GM19328 (cell line): Measurements from ENCODE around the gene LGR4.

Experiments used
- ATAC-seq: cut with Tn5 transposase; IDR thresholded peaks from one replicate; pipeline ENCODE4 v1.9.1; 2021; ENCODE audit warnings: mild to moderate bottlenecking, moderate library complexity; ENCODE audit not compliant: unreplicated experiment

LGR4 gene

DNA sequence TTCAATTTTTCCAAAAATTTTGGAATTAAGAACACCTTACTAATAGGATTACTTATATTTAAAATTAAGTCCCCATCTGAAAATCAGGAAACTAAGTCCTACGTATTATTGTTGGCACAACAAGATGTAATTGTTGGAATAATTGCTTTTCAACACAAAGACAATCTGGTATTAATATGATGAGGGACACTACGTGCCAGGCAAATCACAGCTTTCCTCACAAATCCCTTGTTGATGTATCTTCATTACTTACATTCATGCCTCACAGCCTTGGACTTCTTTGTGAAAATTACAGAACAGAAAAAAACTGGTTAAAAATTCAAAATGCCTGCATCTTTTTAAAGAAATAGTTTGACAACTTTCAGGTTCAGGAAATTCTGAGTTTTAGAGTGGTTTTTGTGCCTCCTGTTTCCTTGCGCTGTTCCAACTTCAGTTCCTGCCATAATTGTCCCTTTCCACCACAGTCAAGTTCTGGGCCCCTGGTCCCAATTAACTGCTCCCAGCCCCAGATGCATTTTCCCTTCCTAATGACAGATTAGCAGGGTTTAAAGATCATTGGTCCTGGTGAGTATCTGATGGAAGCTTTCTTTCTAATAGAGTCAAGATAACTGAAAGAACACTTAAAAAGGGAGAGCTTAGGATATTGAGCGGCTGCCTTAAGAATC, 86.3 kb downstream of the LGR4 start:
- ATAC-seq = no peak

DNA sequence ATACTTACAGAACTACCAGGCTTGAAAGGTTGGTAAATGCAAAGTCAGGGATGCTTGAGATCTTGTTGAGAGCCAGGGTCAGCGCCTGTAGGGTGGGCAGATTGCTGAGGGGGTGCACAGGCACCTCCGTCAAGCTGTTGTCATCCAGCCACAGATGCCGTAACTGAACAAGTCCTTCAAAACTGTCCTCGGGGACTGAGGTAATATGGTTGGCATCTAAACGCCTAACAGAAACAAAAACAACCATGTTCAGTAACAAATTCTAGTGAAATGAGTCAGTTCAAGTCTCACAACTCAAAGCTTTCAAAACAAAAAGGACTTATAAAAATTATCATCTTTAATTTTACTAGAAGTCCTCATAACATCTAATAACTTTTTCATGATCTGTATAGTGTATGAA, 87.3 kb downstream of the LGR4 start:
- no peak for ATAC-seq

DNA sequence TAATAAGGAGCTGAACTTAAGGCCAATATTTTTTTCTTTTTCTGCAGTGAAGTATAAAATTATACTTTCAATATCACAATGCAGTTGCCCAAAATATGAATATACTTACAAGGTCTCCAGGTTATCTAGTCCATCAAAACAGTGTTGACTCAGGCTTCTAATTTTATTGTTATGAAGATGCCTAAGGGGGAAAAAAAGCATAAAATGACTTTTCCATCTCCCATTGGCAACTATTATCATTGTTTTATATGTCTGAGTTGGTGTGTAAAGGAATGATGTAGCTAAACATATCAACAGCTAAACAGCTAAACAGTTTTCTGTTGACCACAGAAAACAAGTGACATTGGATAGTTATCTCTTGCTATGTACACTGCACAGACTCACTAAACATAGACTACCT, 88.4 kb downstream of the LGR4 start:
- no peak for ATAC-seq

DNA sequence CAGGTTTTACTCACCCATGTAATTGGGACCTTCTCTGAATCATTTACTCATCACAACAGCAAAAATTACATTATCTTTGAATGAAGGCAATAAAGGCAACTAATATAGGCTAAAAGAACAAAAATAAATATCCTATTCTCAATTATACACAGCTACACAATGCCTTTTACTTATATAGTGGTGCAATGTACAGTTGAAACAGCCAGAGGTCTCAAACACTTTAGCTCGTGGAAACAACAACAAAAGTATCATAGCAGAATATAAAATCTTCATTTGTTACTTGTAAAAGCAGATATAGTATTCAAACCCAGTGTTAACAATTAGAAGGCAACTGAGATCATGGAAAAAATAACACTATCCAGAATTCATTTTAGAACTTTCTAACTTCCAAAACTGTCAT, 88.9 kb downstream of the LGR4 start:
- no peak for ATAC-seq

DNA sequence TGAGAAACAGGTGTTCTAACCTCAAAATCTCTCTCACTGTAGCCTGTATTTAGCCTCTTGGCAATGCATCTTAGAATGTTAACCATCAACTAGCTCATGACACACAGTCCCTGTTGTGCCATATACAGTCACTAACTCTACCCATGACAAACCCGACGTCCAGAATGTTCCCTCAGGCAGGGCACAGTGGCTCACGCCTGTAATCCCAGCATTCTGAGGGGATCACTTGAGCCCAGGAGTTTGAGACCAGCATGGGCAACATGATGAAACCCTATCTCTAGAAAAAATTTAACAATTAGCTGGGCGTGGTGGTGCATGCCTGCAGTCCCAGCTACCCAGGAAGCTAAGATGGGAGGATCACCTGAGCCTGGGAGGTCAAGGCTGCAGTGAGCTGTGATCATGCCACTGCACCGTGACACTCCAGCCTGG, 91.3 kb downstream of the LGR4 start:
- ATAC-seq = no peak

DNA sequence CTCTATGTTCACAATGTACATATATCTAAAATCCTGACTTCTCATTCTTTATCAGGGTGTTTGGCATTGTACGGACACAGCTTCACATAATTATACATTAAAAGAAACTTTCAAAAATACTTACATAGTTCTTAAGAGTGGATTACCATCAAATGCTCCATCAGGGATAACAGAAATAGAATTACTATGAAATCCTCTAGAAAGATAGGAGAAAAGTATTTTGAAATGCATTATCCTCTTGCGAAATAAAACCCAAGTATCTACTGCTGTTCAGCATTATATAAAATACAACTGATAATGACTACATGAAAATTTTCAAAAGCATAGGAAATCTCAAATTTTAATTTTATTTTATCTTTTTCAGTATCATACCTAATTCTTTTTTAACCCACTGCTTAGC, 91.8 kb downstream of the LGR4 start:
- ATAC-seq = no peak

DNA sequence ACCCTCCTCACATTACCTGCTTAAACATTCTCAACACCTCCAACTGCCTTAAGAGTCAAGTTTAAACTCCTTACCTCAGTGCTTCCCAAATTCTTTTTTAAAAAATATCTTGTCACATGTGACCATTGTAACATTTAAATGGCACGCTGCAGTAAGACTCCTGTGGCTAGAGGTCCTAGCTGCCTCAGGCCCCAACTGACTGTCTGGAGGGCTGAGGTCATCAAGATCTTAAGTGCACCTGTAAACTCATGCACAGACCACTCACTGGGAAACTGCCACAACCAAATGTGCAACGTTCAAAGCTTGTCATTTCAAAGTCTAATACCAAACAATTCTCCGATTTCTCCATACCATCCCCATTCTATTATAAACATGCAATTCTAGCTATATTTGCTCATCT, 93.1 kb downstream of the LGR4 start:
- ATAC-seq = no peak

DNA sequence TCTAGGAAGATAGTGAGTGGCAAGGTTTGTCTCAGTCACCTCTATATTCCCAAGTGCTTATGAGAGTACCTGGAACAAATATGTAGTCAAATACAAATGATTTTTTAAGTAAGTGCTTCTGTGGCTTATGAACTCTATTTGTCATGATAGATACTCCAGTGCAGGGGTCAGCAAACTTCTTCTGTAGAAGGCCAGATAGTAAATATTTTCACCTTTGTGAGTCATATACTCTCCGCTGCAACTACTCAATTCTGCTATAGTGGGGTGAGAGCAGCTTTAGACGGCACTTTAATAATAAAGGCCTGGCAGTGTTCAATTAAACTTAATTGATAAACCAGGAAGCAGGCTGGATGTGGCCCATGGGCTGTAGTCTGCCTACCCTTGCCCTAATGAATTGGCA, 97.2 kb downstream of the LGR4 start:
- no peak for ATAC-seq

DNA sequence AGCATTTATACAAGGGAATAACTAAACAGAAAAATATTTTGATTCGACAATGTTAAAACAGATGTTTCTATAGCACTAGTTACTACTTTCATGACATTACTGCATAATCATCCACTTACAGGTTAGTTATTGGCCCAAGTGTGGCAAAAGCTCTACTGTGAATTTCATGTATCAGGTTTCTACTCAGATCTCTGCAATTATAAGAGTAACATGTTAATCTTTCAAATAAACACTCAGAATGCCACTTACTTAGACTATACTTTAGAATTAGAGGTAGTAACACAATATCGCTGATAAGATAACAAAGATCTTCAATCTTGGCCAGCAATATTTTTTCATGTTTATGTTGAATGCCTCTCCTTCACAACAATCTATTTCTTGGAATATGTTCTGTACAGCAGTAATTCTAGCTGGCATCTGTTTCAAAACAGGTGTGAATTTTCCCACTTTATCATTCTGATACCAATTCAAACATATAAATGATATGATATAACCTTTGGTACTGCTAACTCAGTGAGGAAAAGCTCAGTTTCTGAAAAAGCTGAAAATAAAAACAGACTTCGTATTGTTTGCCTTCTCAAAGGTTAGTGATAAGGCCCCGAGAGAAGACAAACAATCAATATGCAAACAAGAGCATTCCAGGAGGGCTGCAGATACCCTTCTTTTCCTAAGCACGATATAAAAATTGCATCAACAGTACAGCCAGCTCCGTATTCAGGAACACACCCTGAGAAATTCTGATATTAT, 98.6 kb downstream of the LGR4 start:
- ATAC-seq = no peak

DNA sequence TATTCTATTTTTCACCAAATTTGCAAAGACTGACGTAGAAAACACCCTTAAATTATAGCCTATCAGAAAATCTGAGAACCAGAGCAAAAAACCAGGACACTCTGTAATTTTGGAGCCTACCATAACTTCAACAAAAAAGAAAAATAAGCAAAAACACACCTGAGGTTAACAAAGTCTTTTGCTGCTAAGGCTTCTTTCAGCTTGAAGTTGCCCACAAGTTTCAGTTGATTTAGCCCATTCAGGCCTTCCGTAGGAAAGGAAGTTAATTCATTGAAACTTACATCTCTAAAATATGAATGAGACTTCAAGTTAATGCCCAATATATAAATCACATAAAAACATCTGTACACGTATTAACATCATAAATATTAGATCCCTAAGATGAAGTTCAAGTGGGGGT, 99.2 kb downstream of the LGR4 start:
- no peak for ATAC-seq

DNA sequence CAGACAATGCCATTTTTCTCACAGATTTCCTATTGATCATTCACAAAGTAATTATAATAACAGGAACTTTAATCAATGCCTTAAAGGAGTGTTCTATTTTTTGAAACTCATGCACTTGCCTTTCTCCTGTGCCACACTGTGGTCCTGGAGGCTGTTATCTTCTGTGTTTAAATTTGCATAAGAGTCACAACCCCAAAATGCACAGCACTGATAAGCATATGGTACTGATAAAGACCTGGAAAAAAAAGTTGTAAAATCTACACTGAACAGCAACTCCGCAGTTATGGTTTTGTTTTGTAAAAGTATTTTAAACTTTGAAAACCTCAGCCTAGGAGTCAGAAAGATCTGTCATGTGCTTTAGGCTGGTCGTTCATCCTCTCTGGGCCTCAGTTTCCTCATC, 100.4 kb downstream of the LGR4 start:
- no peak for ATAC-seq

DNA sequence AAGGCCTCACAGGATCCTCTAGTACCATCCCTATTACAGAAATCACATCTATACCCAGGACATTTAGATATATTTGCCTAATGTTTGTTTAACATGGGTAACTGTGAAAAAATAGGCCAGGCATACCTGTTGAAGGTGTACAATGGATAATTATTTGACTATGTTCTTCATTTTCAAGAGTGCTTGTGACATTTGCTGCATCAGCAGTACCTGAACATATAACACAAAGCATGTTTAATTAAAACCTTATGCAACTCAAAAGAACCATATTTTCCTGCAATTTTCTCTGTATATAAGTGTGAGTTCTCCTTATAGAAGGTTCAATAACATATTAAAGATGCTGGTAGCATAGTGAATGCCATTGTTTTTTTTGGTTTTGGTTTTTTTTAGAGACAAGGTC, 101.1 kb downstream of the LGR4 start:
- no peak for ATAC-seq

DNA sequence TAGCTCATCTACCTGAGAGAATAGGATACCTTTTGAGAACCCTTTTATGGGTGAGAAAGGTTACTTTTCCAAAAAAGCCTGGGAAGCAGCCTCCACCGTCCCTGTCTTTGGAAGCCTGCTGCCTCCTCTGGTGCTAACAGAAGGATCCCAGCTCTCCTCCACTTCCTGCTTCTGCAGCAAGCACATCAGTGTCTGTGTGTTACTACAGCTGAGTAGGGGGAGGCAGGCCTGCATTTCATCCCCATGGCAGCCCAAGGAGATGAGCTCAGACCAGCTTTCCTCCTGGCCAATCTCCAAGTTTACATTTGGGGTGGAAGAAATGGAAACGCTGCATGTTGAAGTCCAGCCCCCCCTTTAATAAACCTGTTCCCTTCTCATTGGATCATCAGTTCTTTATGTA, 102.2 kb downstream of the LGR4 start:
- no peak for ATAC-seq

DNA sequence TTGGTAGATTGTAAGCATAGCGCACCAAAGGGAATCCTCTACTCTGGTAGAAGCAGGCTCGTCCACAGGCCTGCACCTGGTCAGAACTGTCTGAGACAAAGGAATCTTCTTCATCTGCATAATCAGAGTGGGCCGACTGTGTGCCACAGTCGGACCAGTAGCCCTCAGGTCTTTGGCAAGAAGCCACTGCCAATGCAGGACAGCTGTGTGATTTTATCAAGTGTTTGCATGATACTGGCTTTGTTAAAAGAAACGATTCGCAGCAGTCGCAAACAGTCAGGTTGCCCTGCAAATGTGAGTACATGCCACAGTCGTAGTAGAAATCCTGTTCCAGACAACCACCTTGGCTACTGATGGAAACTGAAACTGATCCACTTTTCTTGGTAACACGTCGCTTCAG, 104.7 kb downstream of the LGR4 start:
- no peak for ATAC-seq

DNA sequence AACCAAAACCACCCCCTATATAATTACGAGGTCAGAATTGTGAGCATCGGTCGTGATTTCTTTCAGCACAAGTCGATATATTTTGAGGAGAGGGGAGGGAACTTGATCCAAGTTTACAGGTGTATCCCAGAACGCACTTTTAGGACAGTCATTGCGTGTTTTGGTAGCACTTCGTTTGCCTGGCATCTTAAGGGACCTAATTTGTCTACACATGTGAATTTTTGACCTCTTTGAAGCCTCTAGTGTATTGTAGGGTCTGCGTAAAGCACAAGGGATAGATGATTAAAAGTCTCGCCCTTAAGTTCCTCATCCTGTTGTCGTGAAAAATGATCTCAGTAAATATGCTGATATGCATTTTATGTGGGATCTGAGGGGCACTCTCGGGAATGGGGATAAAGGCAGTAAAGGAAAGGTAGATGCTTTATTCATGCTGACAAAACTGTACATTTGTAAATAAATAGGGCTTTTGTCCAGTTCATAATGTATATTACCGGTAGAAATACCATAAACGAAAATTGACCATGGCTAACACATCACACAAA, 108.9 kb downstream of the LGR4 start:
- ATAC-seq = no peak

DNA sequence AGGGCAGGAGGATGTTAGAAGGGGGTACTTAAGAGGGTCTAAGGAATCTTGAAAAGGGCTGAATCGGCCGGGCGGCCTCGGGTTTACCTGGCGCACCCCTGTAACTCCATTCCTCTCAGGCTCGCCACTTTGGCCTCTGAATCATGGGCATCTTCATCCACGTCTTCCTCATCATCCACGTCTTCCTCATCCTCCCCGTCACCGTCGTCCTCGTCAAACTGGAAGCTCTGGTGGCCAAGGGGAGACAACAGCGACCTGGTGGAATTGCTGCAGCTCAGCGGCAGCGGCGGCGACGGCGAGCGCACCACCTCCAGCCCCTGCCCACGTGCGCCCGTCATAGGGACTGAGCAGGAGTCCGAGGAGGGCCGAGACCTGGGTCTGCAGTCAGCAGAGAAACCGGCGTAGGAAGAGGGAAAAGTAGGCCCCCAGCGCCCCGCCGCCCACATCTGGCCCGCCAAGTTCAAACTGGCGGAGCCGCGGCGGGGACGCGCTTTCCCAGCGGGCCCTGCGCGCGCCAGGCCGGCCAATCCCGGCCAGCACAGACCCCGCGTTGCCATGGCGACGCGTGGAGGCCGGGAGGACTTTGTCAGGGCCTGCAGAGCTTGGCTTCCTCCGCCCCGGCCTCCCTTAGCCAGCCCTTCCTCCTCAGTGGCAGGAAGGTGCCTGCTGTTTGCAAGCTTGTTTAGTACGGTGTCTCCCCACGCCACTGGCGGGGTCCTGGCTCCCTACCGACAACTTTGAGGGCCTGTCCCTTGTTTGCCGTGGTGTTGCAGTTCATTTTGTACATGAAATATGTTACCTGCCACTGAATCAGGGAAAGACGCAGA, 109.6 kb downstream of the LGR4 start, which contains the start of gene CCDC34:
Gene CCDC34 (minus strand): TSS at position 467 of the 827 bp plus-strand sequence. CDS start 21 bp downstream, at position 446.
- peak; percentile 100 for ATAC-seq

DNA sequence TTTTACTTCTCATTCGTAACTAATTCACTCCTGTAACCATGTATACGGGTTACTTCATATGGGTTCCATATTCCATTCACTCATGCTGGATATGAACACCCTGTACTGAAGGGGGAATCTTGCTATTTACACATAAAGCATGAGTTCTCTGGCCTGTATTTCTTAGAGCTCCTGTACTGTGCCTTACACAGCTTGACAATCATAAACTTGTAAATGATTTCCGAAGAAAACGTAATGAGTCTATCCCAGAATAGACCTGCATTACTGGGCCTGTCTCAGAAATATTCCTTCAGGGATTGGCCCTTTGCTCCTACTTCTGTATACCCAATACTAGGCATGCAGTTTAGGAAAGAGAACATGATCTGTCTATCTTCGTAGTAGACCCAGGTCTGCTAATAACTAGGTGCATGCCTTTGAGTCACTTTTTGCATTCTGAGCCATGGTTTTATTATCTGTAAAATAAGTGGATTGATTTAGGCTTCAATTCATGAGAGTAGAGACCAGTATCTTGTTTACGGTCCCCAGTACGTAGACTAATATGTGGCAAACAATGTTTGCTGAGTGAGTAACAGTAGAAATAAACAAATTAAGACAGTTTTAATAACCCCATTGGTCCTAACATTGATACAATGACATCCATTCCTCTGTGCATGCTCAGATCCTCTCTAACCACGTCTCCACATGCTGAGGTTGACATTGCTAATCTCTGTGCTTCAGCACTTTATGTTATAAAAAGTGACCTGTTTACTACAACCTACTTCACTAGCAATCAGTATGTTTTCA, 110.8 kb downstream of the LGR4 start:
- ATAC-seq = no peak

DNA sequence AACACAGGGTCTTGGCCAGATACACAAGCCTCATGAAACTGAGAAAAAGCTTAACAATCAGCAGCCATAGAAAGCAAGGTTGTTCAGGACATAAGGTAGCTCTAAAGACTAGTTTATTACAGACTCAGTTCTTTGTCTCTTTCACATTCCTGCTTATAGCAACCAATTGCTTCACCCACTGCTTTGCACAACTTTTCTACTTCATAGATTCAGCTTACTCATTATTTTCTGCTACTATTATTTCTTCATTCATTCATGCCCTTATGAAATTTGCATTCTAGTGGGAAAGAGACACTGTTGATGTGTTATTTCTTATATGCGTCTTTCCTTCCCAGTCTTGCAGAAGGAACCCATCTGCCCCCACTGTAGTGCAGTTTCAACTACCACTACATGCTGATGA, 114.3 kb downstream of the LGR4 start:
- no peak for ATAC-seq

DNA sequence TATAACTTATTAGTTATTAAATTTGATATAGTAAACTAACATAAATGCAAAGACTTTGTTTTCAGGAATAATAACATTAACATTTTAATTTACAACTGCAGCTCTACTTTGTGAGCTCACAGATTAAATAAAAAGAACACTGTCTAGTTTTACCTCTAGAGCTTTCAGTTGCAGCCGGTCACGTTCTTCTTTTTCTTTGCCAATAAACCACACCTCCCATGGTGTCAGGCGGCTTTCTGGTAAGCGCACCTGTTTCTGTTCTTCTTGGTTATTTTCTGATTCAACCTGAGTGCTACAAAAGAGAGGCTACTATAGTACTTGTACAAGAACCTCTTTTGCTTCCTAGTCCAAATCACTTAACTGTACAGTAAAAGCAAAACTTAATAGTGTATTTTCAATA, 115.3 kb downstream of the LGR4 start:
- ATAC-seq = no peak

DNA sequence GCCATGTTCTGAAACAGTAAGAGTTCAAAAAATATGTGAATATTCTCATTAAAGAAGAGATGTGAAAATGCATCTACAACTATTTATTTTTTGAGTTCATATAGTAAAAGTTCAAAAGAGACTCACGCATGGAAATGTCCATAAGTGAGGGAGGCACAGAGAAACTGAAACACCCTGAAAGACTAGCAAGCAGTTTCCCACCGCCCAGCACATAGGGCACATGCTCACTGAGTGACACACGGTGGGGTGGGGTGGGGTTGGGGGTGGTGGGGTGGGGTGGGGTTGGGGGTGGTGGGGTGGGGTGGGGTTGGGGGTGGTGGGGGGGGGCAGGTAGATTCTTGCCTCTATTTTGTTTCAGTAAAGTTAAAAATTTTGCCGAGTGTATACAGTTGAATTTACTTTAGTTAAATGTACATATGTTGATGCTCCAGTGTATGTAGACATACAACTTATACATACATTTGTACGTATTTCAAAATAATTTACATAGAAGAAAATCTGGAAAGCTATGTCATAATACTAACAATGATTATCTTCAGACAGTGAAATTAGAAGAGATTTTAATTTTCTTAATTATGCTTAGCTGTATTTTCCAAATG, 115.9 kb downstream of the LGR4 start:
- no peak for ATAC-seq
